A673 (cell line): ENCODE measurements around the gene TOMM40L. TPM values are rescaled to one million over a fixed set of nuclear protein-coding genes. Genes with fewer than 3 reads are reported as not detected.

Experiments
- BruUV-seq: library from RNA; stranded (reverse); fragments of 400-500 nt; replicated peaks from 2 replicates; lab custom pipeline; 2021; lab: Mats Ljungman, UMichigan
- CTCF ChIA-PET: fragments of 300-600 bp; sonication (Branson Sonifier 250); formaldehyde crosslinking; loops from one replicate; lab custom pipeline; 2022; ENCODE audit warnings: antibody characterized with exemption; lab: Charles Lee
- POLR2A ChIA-PET: fragments of 300-600 bp; sonication (Branson Sonifier 250); formaldehyde crosslinking; loops from one replicate; lab custom pipeline; 2022; ENCODE audit warnings: antibody characterized with exemption; ENCODE audit not compliant: low non-redundant PET; lab: Charles Lee
- DNase-seq: peaks from one replicate; pipeline ENCODE4 v3.0.0-alpha.2; 2015; ENCODE audit warnings: low spot score
- H3K27ac ChIP-seq: fragments of 200-600 bp; sonication (generic); 2 replicates; pipeline ENCODE4 v1.5.1; 2016; ENCODE audit warnings: mixed run types, low read depth, mild to moderate bottlenecking, mixed read lengths, antibody characterized with exemption, low read length; ENCODE audit not compliant: poor library complexity, severe bottlenecking
- H3K27me3 ChIP-seq: fragments of 200-600 bp; sonication (generic); replicated peaks from 2 replicates; pipeline ENCODE4 v1.6.1; 2017; ENCODE audit warnings: mixed run types, low read depth, mild to moderate bottlenecking, mixed read lengths, antibody characterized with exemption, low read length; ENCODE audit not compliant: insufficient read depth, poor library complexity
- H3K36me3 ChIP-seq: fragments of 200-600 bp; sonication (generic); 2 replicates; pipeline ENCODE4 v1.6.1; 2016; ENCODE audit warnings: mixed run types, mild to moderate bottlenecking, mixed read lengths, antibody characterized with exemption, low read length; ENCODE audit not compliant: insufficient read depth, poor library complexity, severe bottlenecking
- H3K4me1 ChIP-seq: fragments of 200-600 bp; sonication (generic); 2 replicates; pipeline ENCODE4 v1.6.1; 2017; ENCODE audit warnings: mixed run types, mild to moderate bottlenecking, mixed read lengths, antibody characterized with exemption, low read length; ENCODE audit not compliant: insufficient read depth, poor library complexity, severe bottlenecking
- H3K4me3 ChIP-seq: fragments of 200-600 bp; sonication (generic); 2 replicates; pipeline ENCODE4 v1.5.1; 2016; ENCODE audit warnings: low read depth, mixed run types, mild to moderate bottlenecking, mixed read lengths, low read length; ENCODE audit not compliant: poor library complexity, severe bottlenecking
- H3K9me3 ChIP-seq: fragments of 200-600 bp; sonication (generic); 2 replicates; pipeline ENCODE4 v1.6.1; 2016; ENCODE audit warnings: mixed run types, low read depth, mild to moderate bottlenecking, mixed read lengths, antibody characterized with exemption, low read length; ENCODE audit not compliant: poor library complexity, severe bottlenecking
- CTCF ChIP-seq: fragments of 300-800, 200-600 bp; sonication (generic); conservative IDR thresholded peaks from 2 replicates; pipeline ENCODE4 v1.5.1; 2017; ENCODE audit warnings: low read depth, mild to moderate bottlenecking, antibody characterized with exemption, low read length, moderate library complexity, mixed read lengths
- EZH2 ChIP-seq: fragments of 200-600 bp; sonication (generic); IDR thresholded peaks from 2 replicates; pipeline ENCODE4 v1.6.1; 2017; ENCODE audit warnings: borderline replicate concordance, low read depth, mild to moderate bottlenecking, mixed read lengths, antibody characterized with exemption, low read length; ENCODE audit not compliant: poor library complexity, severe bottlenecking
- intact Hi-C: fragments of 100-400 bp; cut with micrococcal nuclease; formaldehyde crosslinking; loops from one replicate; pipeline ENCODE4 v1.10.0; 2022; ENCODE audit not compliant: unreplicated experiment
- total RNA-seq: library from RNA; stranded (reverse); gene quantifications from 2 replicates; pipeline ENCODE4 v1.2.3, GENCODE V29; 2021

The TOMM40L gene
- total RNA-seq, 1 experiment from 2014 or later: 14.0 TPM

- no peak for DNase-seq
- POLR2A ChIA-PET: no interaction called here
- Histone ChIP-seq H3K4me3 (no peak overlapping the region), H3K4me1 (peaks cover 12% of the 10 kb centered on the region), H3K27ac (no peak overlapping the region), H3K9me3 (no peaks in the 10 kb centered on the region), H3K36me3 (peaks cover 16% of the 10 kb centered on the region), H3K27me3 (no peaks in the 10 kb centered on the region)
- TF ChIP-seq EZH2: no peak
- no peak for TF ChIP-seq CTCF
- CTCF ChIA-PET: interaction anchor here (0.6 to 0.9 kb wide), 2 partner anchors 61 kb away, joined by 3 to 4 read pairs; no protein-coding TSS in a partner anchor
- BruUV-seq: no TSS peak
- intact Hi-C loops: no loop called here
Observed at GRCh38 chr1:161230762-161231161, 4.9 kb downstream of the TOMM40L start.

GRCh38 chr1:161233102-161233501, 7.2 kb downstream of the TOMM40L start:
- CTCF ChIA-PET: no interaction called here

GRCh38 chr1:161235957-161236775, 10.3 kb downstream of the TOMM40L start:
- CTCF ChIA-PET: interaction anchor here (0.6 kb wide), 2 partner anchors 56 to 70 kb away, joined by 5 to 6 read pairs; no protein-coding TSS in a partner anchor
- H3K9me3 ChIP-seq: no peaks in the 10 kb centered on the region
- no peak overlapping the region for H3K4me3 ChIP-seq
- H3K36me3 ChIP-seq: no peaks in the 10 kb centered on the region
- no peaks in the 10 kb centered on the region for H3K27me3 ChIP-seq
- no peak for DNase-seq
- no peaks in the 10 kb centered on the region for H3K4me1 ChIP-seq
- TF ChIP-seq CTCF: no peak
- no peak for TF ChIP-seq EZH2
- no TSS peak for BruUV-seq
- H3K27ac ChIP-seq: no peak overlapping the region
- POLR2A ChIA-PET: no interaction called here
- intact Hi-C loops: no loop called here

More at GRCh38 chr1:161233102-161233501, 7.2 kb downstream of the TOMM40L start:
- no TSS peak for BruUV-seq
- no peaks in the 10 kb centered on the region for H3K4me1 ChIP-seq
- H3K4me3 ChIP-seq: no peak overlapping the region
- intact Hi-C loops: no loop called here
- H3K9me3 ChIP-seq: no peaks in the 10 kb centered on the region
- H3K27me3 ChIP-seq: no peaks in the 10 kb centered on the region
- POLR2A ChIA-PET: no interaction called here
- no peak overlapping the region for H3K27ac ChIP-seq
- TF ChIP-seq EZH2: no peak
- no peak for TF ChIP-seq CTCF
- DNase-seq: no peak
- peaks cover 16% of the 10 kb centered on the region for H3K36me3 ChIP-seq
